Measurements from ENCODE around the gene ANKS1B.

ANKS1B gene

GRCh38 chr12:99552022-99552421 is 432.7 kb downstream of the ANKS1B start:
- no peak for DNase-seq

GRCh38 chr12:99549651-99550050 is 435.1 kb downstream of the ANKS1B start:
- DNase-seq, result no peak

GRCh38 chr12:99549196-99549595 is 435.5 kb downstream of the ANKS1B start:
- DNase-seq, result no peak

GRCh38 chr12:99544457-99544856 is 440.3 kb downstream of the ANKS1B start:
- no peak for DNase-seq

- DNase-seq, result no peak
Observed at GRCh38 chr12:99529966-99530365, 454.8 kb downstream of the ANKS1B start.

GRCh38 chr12:99528478-99528877 is 456.3 kb downstream of the ANKS1B start:
- DNase-seq, result no peak

- no peak for DNase-seq
Observed at GRCh38 chr12:99523853-99524252, 460.9 kb downstream of the ANKS1B start.

GRCh38 chr12:99522456-99522855 is 462.3 kb downstream of the ANKS1B start:
- no peak for DNase-seq

GRCh38 chr12:99521664-99522063 is 463.1 kb downstream of the ANKS1B start:
- DNase-seq, result no peak

GRCh38 chr12:99513066-99513465 is 471.7 kb downstream of the ANKS1B start:
- no peak for DNase-seq

- DNase-seq, result no peak
Observed at GRCh38 chr12:99505805-99506204, 478.9 kb downstream of the ANKS1B start.

GRCh38 chr12:99498756-99499155 is 486.0 kb downstream of the ANKS1B start:
- no peak for DNase-seq

GRCh38 chr12:99495799-99496198 is 488.9 kb downstream of the ANKS1B start:
- no peak for DNase-seq

- no peak for DNase-seq
Observed at GRCh38 chr12:99493197-99493596, 491.5 kb downstream of the ANKS1B start.

- DNase-seq, result no peak
Observed at GRCh38 chr12:99486277-99486676, 498.5 kb downstream of the ANKS1B start.

- no peak for DNase-seq
Observed at GRCh38 chr12:99479149-99479548, 505.6 kb downstream of the ANKS1B start.

GRCh38 chr12:99476956-99477355 is 507.8 kb downstream of the ANKS1B start:
- no peak for DNase-seq

- no peak for DNase-seq
Observed at GRCh38 chr12:99455350-99456035, 529.2 kb downstream of the ANKS1B start.

GRCh38 chr12:99454539-99455172 is 530.1 kb downstream of the ANKS1B start:
- no peak for DNase-seq

GRCh38 chr12:99453836-99454538 is 530.7 kb downstream of the ANKS1B start:
- DNase-seq, result no peak

- DNase-seq, result no peak
Observed at GRCh38 chr12:99450036-99450630, 534.6 kb downstream of the ANKS1B start.

- DNase-seq, result no peak
Observed at GRCh38 chr12:99444859-99445316, 539.8 kb downstream of the ANKS1B start.

- DNase-seq, result no peak
Observed at GRCh38 chr12:99442758-99443157, 542.0 kb downstream of the ANKS1B start.

- no peak for DNase-seq
Observed at GRCh38 chr12:99439399-99439798, 545.3 kb downstream of the ANKS1B start.
